HUDEP-2 (cell line): ENCODE measurements around the gene TFF1.

Experiments used
- DNase-seq, 76 experiments: peaks; one replicate each; lab custom pipeline; 2025; ENCODE audit not compliant: unreplicated experiment in 76 of 76; lab: John Stamatoyannopoulos, UW

The TFF1 gene

GRCh38 chr21:42384156-42384945, 18.0 kb upstream of the TFF1 start:
- DNase-seq: peak in 2 of 76 experiments; percentile 12 to 31

- DNase-seq: no peak
Observed at GRCh38 chr21:42383331-42383730, 17.0 kb upstream of the TFF1 start.

GRCh38 chr21:42382915-42383314, 16.6 kb upstream of the TFF1 start:
- no peak for DNase-seq

- peak in 39 of 76 experiments; percentile 3 to 62 (median 31) for DNase-seq
Observed at GRCh38 chr21:42381347-42381984, 15.1 kb upstream of the TFF1 start.

- no peak for DNase-seq
Observed at GRCh38 chr21:42379426-42380215, 13.3 kb upstream of the TFF1 start.

GRCh38 chr21:42378418-42378817, 12.1 kb upstream of the TFF1 start:
- DNase-seq: no peak

- no peak for DNase-seq
Observed at GRCh38 chr21:42377951-42378340, 11.6 kb upstream of the TFF1 start.

GRCh38 chr21:42377211-42377950, 11.0 kb upstream of the TFF1 start:
- DNase-seq: no peak

GRCh38 chr21:42376338-42376982, 10.1 kb upstream of the TFF1 start:
- DNase-seq: peak in 1 of 76 experiments; percentile 17

GRCh38 chr21:42375966-42376337, 9.6 kb upstream of the TFF1 start:
- DNase-seq: no peak

- DNase-seq: no peak
Observed at GRCh38 chr21:42375506-42375905, 9.2 kb upstream of the TFF1 start.

- DNase-seq: no peak
Observed at GRCh38 chr21:42374864-42375499, 8.6 kb upstream of the TFF1 start.

GRCh38 chr21:42374457-42374856, 8.1 kb upstream of the TFF1 start:
- no peak for DNase-seq

GRCh38 chr21:42373908-42374455, 7.6 kb upstream of the TFF1 start:
- DNase-seq: no peak

- no peak for DNase-seq
Observed at GRCh38 chr21:42373196-42373907, 7.0 kb upstream of the TFF1 start.

GRCh38 chr21:42370894-42371654, 4.7 kb upstream of the TFF1 start:
- DNase-seq: peak in 1 of 76 experiments; percentile 21

GRCh38 chr21:42369821-42370220, 3.5 kb upstream of the TFF1 start:
- DNase-seq: no peak
